Measurements from ENCODE around the gene CLPSL2.

The CLPSL2 gene

DNA sequence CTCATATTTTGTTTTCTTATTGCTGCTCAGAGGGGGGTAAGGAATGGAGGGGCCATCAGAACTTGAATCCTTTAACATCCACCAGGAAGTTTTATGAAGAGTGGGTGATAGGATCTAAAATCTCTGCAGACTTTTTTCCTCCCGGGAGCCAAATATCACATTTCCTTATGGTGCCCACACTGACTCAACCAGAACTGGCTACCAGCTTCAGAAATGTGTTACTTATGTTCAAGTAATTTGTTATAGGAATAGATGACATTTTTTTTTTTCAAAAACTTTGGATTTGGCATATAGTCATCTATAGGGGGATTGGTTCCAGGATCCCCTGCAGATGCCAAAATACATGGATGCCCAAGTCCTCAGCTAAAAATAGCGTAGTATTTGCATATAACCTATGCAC, 47.2 kb downstream of the CLPSL2 start:
- DNase-seq (no peak), ATAC-seq (ENCODE audit: insufficient read depth, low read depth) (no peak)
- Histone ChIP-seq H3K9me3 (ENCODE audit: insufficient read depth, low read length, severe bottlenecking) (no peaks in the 10 kb centered on the region), H4K20me1 (ENCODE audit: insufficient read depth, low read length) (no peaks in the 10 kb centered on the region), H3K36me3 (ENCODE audit: insufficient read depth, low read length) (no peaks in the 10 kb centered on the region), H3K27me3 (ENCODE audit: insufficient read depth, low read length, poor library complexity) (no peaks in the 10 kb centered on the region), H3K79me2 (ENCODE audit: insufficient read depth, low read length) (no peaks in the 10 kb centered on the region), H3K4me3 (ENCODE audit: low read depth in 1 of 2, low read length in 2 of 2) (no peak overlapping the region), H2AFZ (ENCODE audit: low read depth, low read length) (no peak overlapping the region), H3K4me1 (ENCODE audit: insufficient read depth, low read length) (no peaks in the 10 kb centered on the region), H3K9ac (ENCODE audit: low read depth, low read length) (no peak overlapping the region), H3K4me2 (ENCODE audit: insufficient read depth, low read length) (no peak overlapping the region), H3K27ac (ENCODE audit: low read length) (no peak overlapping the region)
- TF ChIP-seq, protein P1, sequence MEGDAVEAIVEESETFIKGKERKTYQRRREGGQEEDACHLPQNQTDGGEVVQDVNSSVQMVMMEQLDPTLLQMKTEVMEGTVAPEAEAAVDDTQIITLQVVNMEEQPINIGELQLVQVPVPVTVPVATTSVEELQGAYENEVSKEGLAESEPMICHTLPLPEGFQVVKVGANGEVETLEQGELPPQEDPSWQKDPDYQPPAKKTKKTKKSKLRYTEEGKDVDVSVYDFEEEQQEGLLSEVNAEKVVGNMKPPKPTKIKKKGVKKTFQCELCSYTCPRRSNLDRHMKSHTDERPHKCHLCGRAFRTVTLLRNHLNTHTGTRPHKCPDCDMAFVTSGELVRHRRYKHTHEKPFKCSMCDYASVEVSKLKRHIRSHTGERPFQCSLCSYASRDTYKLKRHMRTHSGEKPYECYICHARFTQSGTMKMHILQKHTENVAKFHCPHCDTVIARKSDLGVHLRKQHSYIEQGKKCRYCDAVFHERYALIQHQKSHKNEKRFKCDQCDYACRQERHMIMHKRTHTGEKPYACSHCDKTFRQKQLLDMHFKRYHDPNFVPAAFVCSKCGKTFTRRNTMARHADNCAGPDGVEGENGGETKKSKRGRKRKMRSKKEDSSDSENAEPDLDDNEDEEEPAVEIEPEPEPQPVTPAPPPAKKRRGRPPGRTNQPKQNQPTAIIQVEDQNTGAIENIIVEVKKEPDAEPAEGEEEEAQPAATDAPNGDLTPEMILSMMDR (IDR thresholded peaks at IDR 0.05; ENCODE audit: borderline replicate concordance, extremely low read depth, low read length, poor library complexity, severe bottlenecking): no peak
- TF ChIP-seq EZH2 (IDR thresholded peaks at IDR 0.05; ENCODE audit: borderline replicate concordance, low read depth, low read length, severe bottlenecking): no peak

DNA sequence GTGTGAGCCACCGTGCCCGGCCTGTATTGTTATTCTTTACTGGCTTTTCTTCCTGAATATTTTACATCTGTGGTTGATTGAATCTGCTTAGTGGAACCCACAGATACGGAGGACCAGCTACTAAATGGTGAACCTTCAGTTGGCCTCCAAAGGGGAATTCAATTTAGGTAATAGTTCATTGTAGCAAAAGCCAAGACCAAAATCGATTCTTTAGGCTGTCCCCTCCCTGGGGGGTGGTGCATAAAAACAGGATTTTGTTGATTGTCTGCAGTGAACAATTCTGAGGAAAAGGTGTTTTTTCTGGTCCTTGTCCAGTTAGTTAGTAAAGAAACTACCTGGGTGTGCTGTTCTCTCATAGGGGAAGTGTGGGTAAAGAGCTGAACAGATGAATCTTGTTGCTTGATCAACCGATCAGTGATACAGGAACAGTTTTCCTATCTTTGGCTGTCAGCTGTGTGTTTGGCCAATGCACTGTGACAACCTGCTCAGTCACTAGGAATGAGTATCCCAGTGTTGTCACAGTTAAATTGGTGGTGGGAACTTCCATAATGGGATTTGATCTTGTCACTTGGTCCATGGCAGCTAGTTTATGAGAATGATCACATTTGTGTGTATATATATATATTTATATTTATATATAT, 48.3 kb downstream of the CLPSL2 start:
- no peaks in the 10 kb centered on the region for H3K36me3 ChIP-seq (ENCODE audit: insufficient read depth, low read length)
- H3K4me1 ChIP-seq (ENCODE audit: insufficient read depth, low read length): no peaks in the 10 kb centered on the region
- no peak for DNase-seq
- no peaks in the 10 kb centered on the region for H3K79me2 ChIP-seq (ENCODE audit: insufficient read depth, low read length)
- no peaks in the 10 kb centered on the region for H3K9me3 ChIP-seq (ENCODE audit: insufficient read depth, low read length, severe bottlenecking)
- no peak overlapping the region for H3K4me3 ChIP-seq (ENCODE audit: low read depth in 1 of 2, low read length in 2 of 2)
- TF ChIP-seq, protein P1 (IDR thresholded peaks at IDR 0.05; ENCODE audit: borderline replicate concordance, extremely low read depth, low read length, poor library complexity, severe bottlenecking): no peak
- no peak for TF ChIP-seq EZH2 (IDR thresholded peaks at IDR 0.05; ENCODE audit: borderline replicate concordance, low read depth, low read length, severe bottlenecking)
- H3K27me3 ChIP-seq (ENCODE audit: insufficient read depth, low read length, poor library complexity): no peaks in the 10 kb centered on the region
- H3K9ac ChIP-seq (ENCODE audit: low read depth, low read length): no peak overlapping the region
- no peak for ATAC-seq (ENCODE audit: insufficient read depth, low read depth)
- no peak overlapping the region for H3K4me2 ChIP-seq (ENCODE audit: insufficient read depth, low read length)
- H3K27ac ChIP-seq (ENCODE audit: low read length): no peak overlapping the region
- H4K20me1 ChIP-seq (ENCODE audit: insufficient read depth, low read length): no peaks in the 10 kb centered on the region
- no peak overlapping the region for H2AFZ ChIP-seq (ENCODE audit: low read depth, low read length)

Data from DND-41 (cell line).